ENCODE data around the gene ZNF775. TPM values are rescaled to one million over a fixed set of nuclear protein-coding genes. Genes with fewer than 3 reads are reported as not detected.

ZNF775 gene
- polyA plus RNA-seq, 3 donors from 2014 or later, result 3.3 to 5.5 (median 5.5) TPM

DNA sequence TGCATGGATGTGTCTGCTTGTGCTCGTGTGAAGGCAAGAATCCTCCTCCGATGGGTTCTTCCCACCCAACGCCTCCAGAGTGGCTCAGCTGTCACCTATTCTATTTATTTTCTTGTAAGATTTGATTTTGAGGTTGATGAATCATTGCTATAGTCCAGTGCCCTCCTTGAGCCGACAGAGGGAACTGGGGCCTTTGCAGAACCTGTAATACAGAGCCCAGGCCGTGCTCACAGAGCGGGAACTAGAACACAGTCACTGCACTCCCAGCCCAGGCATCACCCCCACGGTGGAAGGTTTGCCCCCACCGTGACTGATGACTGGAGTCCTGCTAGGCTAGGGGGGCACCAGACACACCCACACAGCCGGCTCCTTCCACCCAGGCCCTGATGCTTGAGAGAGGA, 39.7 kb upstream of the ZNF775 start:
- peaks cover 0 to 12% (median 4%) of the 10 kb centered on the region in 6 donors for H3K9me3 Mint-ChIP-seq
- H3K4me3 Mint-ChIP-seq, result no peak overlapping the region
- peaks cover 13 to 21% (median 15%) of the 10 kb centered on the region in 3 donors for H3K27me3 Mint-ChIP-seq (ENCODE audit: low read depth in 3 of 3)
- no peak for DNase-seq
- no peak overlapping the region for H3K27ac Mint-ChIP-seq
- peaks cover 3 to 6% (median 4%) of the 10 kb centered on the region in 3 donors for H3K36me3 Mint-ChIP-seq
- peaks cover 0 to 2% of the 10 kb centered on the region in 2 donors for H3K4me1 Mint-ChIP-seq

DNA sequence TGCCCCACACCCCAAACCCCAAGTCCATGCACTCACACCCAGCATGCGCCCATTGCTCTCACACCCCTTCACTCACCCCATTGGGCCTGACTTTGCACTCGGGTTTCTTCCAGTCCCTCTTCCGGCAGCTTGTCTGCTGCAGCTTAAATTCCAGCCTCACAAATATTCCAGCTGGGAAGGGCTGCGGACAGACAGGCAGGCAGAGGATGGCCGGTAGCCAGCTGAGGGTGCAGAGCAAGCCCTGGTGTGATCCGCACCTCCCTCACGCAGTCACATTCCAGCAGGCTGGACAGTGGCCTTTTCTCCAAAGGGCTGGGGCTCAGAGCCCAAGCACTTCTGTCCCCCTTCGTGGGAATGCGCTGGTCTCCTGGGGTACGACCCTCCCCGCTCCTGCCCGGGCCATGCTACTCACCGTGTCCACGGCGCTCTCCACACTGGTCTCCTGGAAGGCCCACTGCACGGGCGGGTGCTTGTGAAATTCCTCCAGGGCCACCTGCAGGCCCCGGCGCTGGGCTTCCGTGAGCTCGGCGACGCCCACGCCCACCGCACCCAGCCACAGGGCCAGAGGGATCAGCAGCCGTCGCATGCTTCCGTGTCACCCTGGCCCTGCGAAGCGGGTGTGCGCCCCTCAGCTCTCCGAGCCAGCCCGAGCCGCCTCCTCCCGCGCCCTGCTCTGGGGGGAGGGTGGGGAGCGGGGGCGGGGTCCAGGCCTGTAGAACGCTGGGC, 38.9 kb upstream of the ZNF775 start:
- H3K36me3 Mint-ChIP-seq, result peaks cover 3 to 6% (median 4%) of the 10 kb centered on the region in 3 donors
- no peak for DNase-seq
- H3K4me3 Mint-ChIP-seq, result no peak overlapping the region

DNA sequence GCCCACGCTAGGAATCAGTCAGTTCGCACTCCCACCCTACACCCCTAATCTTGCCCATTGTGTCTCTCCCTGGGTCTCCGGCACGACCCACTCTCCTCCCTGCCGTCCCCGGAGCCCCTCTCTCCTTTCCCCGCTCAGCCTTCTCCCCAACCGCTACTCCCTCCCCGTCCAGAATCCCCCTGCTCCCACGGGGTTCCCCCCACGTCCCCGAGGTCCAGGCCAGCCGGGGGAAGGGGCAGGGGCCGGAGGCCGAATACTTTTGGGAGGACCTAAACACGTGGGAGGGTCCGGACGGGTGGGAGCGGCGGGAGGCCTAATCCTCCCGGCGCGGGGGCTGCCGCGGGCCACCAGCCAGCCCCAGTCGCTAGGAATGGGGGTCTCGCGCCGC, 38.3 kb upstream of the ZNF775 start:
- Mint-ChIP-seq H3K36me3 (peaks cover 3 to 6% (median 4%) of the 10 kb centered on the region in 3 donors), H3K4me3 (no peak overlapping the region), H3K27me3 (ENCODE audit: low read depth in 3 of 3) (peaks cover 13 to 21% (median 16%) of the 10 kb centered on the region in 3 donors), H3K27ac (no peak overlapping the region), H3K4me1 (peaks cover 0 to 2% of the 10 kb centered on the region in 2 donors), H3K9me3 (peaks cover 0 to 13% (median 5%) of the 10 kb centered on the region in 6 donors)
- no peak for DNase-seq

More for the DNA sequence above, 38.9 kb upstream of the ZNF775 start:
- Mint-ChIP-seq H3K27ac (no peak overlapping the region), H3K9me3 (peaks cover 0 to 13% (median 5%) of the 10 kb centered on the region in 6 donors), H3K4me1 (peaks cover 0 to 2% of the 10 kb centered on the region in 2 donors), H3K27me3 (ENCODE audit: low read depth in 3 of 3) (peaks cover 15 to 21% (median 16%) of the 10 kb centered on the region in 3 donors)

DNA sequence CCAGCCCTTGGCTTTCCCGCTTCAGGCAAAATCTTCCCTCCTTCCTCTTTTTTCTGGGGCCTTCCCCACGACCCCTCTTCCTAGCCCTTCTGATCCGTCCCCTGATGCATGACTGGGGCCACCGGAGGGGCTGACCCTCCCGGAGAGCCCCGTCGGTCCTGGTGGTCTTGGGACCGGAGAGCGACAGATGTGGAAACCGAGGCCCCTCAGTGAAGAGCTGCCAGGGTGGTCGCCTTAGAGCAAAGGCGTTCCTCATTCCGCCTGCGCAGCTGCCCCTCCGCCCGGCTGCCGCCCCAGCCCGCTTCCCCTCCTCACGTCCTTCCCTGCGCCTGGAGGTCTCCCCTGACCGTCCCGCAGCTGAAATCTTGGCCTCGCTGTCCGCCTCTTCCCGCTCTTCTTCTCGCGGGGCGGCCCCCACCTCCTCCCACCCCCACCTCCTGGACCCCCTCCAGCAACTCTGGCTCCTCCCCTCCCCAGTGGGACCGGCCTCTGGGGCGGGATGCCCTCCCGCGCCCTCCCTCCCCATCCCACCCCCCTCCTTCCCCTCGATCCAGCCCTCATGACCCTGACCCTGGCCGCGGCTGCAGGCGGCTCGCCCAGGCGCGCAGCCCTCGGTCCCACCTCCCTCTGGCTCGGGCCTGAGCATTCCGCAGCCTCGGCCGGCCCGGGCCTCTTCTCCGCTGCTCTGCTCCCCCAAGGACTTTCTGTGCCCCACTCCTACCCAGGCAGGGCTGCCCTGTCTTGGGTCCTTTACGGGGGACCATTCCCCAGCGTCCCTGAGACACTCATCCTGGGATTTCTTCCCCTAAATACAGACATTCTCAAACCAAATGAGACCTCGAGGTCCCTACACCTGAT, 37.6 kb upstream of the ZNF775 start, which contains the start of gene RARRES2:
RARRES2 (minus strand) TSS at position 367 of the 858 bp plus-strand sequence. CDS start 1,020 bp downstream, outside the sequence.
- Mint-ChIP-seq H3K27me3 (ENCODE audit: low read depth in 3 of 3) (peaks cover 13 to 21% (median 16%) of the 10 kb centered on the region in 3 donors), H3K4me3 (no peak within 1 kb of the TSS), H3K27ac (no peak within 1 kb of the TSS), H3K4me1 (peaks cover 0 to 2% of the 10 kb centered on the region in 2 donors), H3K9me3 (peaks cover 0 to 13% (median 5%) of the 10 kb centered on the region in 6 donors), H3K36me3 (peaks cover 0 to 3% (median under 1%) of the 10 kb centered on the region in 3 donors)
- DNase-seq, result no peak

DNA sequence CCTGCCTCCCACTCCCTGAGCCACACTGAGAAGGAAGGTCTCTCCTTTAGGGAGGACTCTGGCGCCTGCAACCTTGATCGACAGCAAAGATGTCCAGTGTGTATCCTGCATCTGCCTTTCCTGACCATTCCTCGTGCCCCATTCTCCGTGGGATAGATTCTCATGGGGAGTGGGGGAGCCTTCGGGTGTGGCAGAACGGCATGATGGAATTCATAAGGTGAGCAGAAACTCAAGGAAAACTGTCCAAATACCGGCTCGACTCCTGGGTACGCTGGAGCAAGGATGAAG, 37.1 kb upstream of the ZNF775 start:
- Mint-ChIP-seq H3K4me1 (peaks cover 0 to 2% of the 10 kb centered on the region in 2 donors), H3K9me3 (peaks cover 0 to 13% (median 5%) of the 10 kb centered on the region in 6 donors), H3K27me3 (ENCODE audit: low read depth in 3 of 3) (peaks cover 16 to 21% (median 16%) of the 10 kb centered on the region in 3 donors), H3K4me3 (no peak overlapping the region), H3K27ac (no peak overlapping the region), H3K36me3 (peaks cover 0 to 3% (median 0%) of the 10 kb centered on the region in 3 donors)
- DNase-seq, result no peak

DNA sequence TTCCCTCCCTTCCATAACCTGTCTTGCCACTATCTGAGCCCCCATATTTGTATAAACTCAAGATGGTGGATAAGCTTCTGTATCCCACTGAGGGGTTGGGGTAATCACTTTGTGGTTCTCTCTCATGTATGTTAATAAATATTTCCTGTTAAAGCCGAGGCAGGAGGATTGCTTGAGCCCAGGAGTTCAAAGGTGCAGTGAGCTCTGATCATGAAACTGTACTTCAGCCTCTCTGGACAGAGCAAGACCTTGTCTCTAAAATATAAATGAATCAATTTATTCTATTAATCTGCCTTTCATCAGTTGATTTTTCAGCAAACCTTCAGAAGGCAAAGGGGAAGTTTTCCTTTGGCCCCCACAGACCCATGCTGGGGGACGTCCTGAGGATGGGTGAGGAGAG, 35.9 kb upstream of the ZNF775 start:
- Mint-ChIP-seq H3K4me1 (peaks cover 0 to 2% of the 10 kb centered on the region in 2 donors), H3K27me3 (ENCODE audit: low read depth in 3 of 3) (peaks cover 16 to 24% (median 18%) of the 10 kb centered on the region in 3 donors), H3K4me3 (no peak overlapping the region), H3K27ac (no peak overlapping the region), H3K36me3 (no peaks in the 10 kb centered on the region), H3K9me3 (peaks cover 0 to 13% (median 5%) of the 10 kb centered on the region in 6 donors)
- DNase-seq, result no peak

DNA sequence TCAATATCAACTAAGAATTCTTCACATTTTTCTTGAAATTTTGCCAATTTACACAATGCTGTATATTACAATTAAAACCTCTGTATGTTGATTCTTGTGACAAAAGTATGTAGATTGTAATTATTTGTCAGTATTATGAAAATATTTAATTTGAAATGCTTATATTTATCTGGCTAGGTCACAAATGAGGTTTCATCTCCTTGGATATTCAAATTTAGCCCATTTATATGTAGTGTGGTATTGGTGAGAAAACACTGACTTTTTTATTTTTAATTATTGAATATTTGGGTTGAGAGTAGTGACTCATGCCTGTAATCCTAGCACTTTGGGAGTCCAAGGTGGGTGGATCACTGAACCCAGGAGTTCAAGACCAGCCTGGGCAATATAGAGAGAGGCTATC, 34.8 kb upstream of the ZNF775 start:
- no peak overlapping the region for H3K27ac Mint-ChIP-seq
- no peak overlapping the region for H3K4me3 Mint-ChIP-seq
- H3K27me3 Mint-ChIP-seq (ENCODE audit: low read depth in 3 of 3), result peaks cover 16 to 24% (median 18%) of the 10 kb centered on the region in 3 donors
- H3K4me1 Mint-ChIP-seq, result peaks cover 0 to 2% of the 10 kb centered on the region in 2 donors
- no peaks in the 10 kb centered on the region for H3K36me3 Mint-ChIP-seq
- no peak for DNase-seq
- peaks cover 0 to 13% (median 5%) of the 10 kb centered on the region in 6 donors for H3K9me3 Mint-ChIP-seq

DNA sequence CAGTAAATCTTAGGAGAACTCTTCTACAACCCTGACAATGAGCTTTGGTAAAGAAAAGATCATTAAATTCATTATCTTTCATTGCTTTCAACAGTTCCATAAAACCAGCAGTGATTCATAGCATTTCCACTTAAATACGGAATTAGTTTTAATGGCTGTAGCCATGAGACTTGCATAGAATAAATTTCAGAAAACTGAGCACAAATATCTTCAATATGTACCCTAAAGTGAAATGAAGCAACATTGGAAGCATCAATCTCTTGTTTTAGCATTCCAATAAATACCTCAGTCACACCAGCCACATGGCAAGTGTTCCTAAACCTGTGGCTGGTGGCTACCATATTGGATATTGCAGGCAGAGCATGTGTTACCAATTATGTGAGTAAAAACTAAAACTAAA, 34.1 kb upstream of the ZNF775 start:
- Mint-ChIP-seq H3K27me3 (ENCODE audit: low read depth in 3 of 3) (peaks cover 15 to 19% (median 18%) of the 10 kb centered on the region in 3 donors), H3K36me3 (no peaks in the 10 kb centered on the region), H3K9me3 (peaks cover 0 to 13% (median 5%) of the 10 kb centered on the region in 6 donors), H3K4me1 (no peaks in the 10 kb centered on the region), H3K4me3 (no peak overlapping the region), H3K27ac (no peak overlapping the region)
- no peak for DNase-seq

DNA sequence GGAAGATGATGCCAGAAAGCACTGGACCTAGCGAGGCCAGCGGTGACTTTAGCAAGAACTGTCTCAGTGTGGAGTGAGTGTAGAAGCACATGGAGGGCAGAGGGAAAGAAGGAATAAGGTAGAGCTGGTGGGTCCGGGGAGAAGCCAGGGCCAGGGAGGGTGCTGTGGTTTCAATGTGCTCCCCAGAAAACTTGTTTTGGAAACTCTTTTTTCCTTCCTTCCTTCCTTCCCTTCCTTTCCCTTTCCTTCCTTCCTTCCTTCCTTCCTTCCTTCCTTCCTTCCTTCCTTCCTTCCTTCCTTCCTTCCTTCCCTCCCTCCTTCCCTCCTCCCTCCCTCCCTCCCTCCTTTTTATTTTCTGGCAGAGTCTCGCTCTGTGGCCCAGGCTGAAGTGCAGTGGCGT, 32.2 kb upstream of the ZNF775 start:
- Mint-ChIP-seq H3K27ac (no peak overlapping the region), H3K4me3 (no peak overlapping the region), H3K9me3 (peaks cover 0 to 13% (median 5%) of the 10 kb centered on the region in 6 donors), H3K36me3 (no peaks in the 10 kb centered on the region), H3K27me3 (ENCODE audit: low read depth in 3 of 3) (peaks cover 13 to 22% (median 16%) of the 10 kb centered on the region in 3 donors), H3K4me1 (no peaks in the 10 kb centered on the region)
- DNase-seq, result no peak

DNA sequence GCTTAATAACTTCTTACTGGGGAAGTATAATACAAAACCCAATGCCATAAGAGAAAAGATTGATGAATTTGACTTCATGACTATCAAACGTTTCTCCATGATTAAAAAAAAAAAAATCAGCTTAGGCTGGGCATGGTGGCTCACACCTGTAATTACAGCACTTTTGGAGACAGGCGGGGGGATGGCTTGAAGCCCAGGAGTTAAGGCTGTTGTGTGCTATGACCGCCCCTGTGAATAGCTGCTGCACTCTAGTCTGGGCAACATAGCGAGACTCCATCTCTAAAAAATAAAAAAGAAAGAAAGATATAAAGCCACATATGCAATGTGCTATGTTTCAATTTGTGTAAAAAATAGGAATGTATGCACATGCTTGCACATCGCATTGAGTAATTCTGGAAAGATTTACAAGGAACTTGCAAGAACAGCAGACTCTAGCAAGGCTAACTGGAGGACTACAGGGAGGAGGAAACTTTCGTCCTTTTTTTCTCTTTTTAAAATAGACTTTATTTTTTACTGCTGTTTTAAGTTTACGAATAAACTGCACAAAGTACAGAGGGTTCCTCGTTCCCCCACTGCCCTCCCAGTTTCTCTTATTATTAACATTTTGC, 27.4 kb upstream of the ZNF775 start:
- no peak overlapping the region for H3K27ac Mint-ChIP-seq
- no peaks in the 10 kb centered on the region for H3K9me3 Mint-ChIP-seq
- peaks cover 5 to 8% of the 10 kb centered on the region in 2 donors for H3K4me1 Mint-ChIP-seq
- peaks cover 5 to 9% (median 5%) of the 10 kb centered on the region in 3 donors for H3K27me3 Mint-ChIP-seq (ENCODE audit: low read depth in 3 of 3)
- H3K36me3 Mint-ChIP-seq, result no peaks in the 10 kb centered on the region
- H3K4me3 Mint-ChIP-seq, result no peak overlapping the region
- DNase-seq, result no peak

DNA sequence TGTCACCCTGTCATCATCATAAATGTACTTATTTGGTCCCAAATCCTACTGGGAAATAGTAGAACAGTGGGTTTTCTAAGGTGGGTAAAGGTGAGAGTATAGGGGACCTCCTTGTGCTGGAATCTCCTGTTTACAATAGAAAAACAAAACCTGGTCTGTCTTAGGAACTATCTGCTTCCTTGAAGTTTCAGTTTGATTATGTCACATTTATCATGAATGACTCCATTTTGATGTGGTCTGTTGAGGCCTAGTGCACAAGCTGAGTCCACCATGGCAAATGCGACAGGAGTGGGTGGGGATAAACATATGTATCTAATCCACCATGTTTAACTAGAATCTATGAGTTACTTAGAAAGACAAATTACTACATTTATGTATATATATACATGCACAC, 23.5 kb upstream of the ZNF775 start:
- peaks cover 2 to 10% (median 3%) of the 10 kb centered on the region in 3 donors for H3K27me3 Mint-ChIP-seq (ENCODE audit: low read depth in 3 of 3)
- H3K4me1 Mint-ChIP-seq, result peaks cover 38 to 45% of the 10 kb centered on the region in 2 donors
- no peak for DNase-seq
- peaks cover 0 to 3% (median 0%) of the 10 kb centered on the region in 3 donors for H3K36me3 Mint-ChIP-seq
- H3K27ac Mint-ChIP-seq, result no peak overlapping the region
- H3K9me3 Mint-ChIP-seq, result no peaks in the 10 kb centered on the region
- no peak overlapping the region for H3K4me3 Mint-ChIP-seq

DNA sequence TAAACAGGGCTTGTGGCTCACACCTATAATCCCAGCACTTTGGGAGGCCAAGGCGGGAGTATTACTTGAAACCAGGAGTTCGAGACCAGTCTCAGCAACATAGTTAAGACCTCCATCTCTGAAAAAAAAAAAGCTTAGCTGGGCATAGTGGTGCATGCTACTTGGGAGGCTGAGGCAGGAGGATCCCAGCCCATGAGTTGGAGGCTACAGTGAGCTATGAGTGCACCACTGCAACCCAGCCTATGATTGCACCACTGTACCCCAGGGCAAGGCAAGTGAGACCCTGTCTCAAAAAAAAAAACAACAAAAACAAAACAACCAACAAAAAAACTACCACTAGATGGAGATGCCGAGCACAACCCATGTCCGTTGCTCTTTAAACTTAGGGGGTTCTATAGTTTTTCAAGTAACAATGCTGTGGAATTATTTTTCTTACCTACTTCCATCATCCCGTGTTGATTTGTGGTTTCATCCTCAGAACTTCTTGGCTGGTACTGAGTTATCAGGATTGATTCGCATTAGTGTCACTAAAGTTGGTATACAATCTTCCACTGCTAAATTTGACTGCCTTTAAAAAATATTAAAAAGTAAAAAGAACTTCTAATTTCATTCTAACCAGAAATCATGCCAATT, 22.7 kb upstream of the ZNF775 start:
- Mint-ChIP-seq H3K27ac (peak overlapping the region in 2 of 6 donors; percentile 30 to 80), H3K4me1 (peaks cover 38 to 45% of the 10 kb centered on the region in 2 donors), H3K4me3 (no peak overlapping the region), H3K9me3 (no peaks in the 10 kb centered on the region), H3K36me3 (peaks cover 0 to 3% (median 0%) of the 10 kb centered on the region in 3 donors), H3K27me3 (ENCODE audit: low read depth in 3 of 3) (peaks cover 2 to 10% (median 3%) of the 10 kb centered on the region in 3 donors)
- peak; percentile 41 to 54 (median 52) for DNase-seq

DNA sequence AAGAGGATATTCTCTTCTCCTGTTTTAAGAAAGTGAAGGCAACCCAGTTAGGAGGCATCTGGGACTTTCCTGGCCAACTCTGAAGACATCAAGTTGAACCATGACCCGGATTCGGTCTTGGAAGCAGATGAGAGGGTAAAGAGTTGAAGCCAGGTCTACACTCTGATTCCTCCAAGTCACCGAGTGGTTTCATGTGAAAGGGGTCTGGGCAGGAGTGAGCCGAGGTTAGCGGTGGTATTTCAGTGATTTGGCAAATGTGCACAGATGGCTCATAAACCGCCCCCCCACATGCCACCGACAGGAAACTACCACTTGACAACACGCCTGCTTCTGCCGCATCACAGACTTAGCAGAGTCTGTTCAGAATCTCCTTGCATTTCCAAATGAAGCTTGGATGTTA, 21.9 kb upstream of the ZNF775 start:
- H3K27me3 Mint-ChIP-seq (ENCODE audit: low read depth in 3 of 3), result peaks cover 3 to 7% (median 4%) of the 10 kb centered on the region in 3 donors
- peaks cover 38 to 45% of the 10 kb centered on the region in 2 donors for H3K4me1 Mint-ChIP-seq
- DNase-seq, result peak; percentile 61 to 63 (median 61)
- peaks cover 0 to 3% (median 0%) of the 10 kb centered on the region in 3 donors for H3K36me3 Mint-ChIP-seq
- peak overlapping the region; percentile 79 to 91 (median 82) for H3K27ac Mint-ChIP-seq
- H3K9me3 Mint-ChIP-seq, result peaks cover 0 to 2% (median 0%) of the 10 kb centered on the region in 6 donors
- H3K4me3 Mint-ChIP-seq, result peak overlapping the region; percentile 66 to 81 (median 72)
